GM19035 (cell line): ENCODE measurements around the gene OXLD1.

Source experiments
- ATAC-seq: cut with Tn5 transposase; IDR thresholded peaks from one replicate; pipeline ENCODE4 v1.9.1; 2021; ENCODE audit not compliant: unreplicated experiment

Gene OXLD1

DNA sequence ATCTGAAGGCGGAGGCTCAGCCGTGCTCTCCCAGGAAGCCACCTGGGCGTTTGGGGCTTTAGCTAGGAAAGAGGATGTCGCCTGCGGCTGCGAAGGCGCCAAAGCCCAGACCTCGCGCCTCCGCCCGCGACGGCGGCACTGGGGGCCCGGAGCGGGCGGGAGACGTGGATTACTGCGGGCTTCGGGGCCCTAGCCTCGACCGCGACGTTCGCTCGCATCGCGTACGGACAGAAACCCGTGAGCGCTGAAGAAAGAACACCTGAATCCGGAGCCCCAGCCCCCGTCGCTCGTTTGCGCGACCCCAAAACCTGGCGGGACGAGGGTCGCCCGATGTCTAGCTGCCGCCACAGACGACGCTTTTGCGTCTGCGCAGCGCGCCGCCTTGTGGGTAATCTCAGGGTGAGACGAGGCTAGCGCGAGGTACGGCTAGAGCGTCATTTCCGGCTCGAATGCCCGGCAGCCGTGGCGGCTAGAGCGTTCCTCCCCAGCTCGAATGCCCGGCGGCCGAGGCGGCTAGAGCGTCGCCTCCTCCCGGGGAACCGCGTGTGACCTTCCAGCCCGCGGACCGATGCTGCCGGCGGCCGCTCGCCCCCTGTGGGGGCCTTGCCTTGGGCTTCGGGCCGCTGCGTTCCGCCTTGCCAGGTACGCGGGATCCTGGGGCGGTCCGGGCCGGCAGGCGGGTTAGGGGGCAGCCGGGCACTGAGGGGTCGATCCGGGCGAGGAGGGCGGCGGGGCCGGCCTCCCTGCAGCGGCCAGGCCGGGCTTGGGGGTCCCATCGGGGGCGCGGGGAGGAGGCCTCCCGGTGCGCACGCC is 36.7 kb upstream of the OXLD1 start, which contains the start of gene MRPL12:
Gene MRPL12 (plus strand): TSS at position 434 of the 813 bp plus-strand sequence. CDS start 135 bp downstream, at position 569.
- ATAC-seq, result peak; percentile 79

DNA sequence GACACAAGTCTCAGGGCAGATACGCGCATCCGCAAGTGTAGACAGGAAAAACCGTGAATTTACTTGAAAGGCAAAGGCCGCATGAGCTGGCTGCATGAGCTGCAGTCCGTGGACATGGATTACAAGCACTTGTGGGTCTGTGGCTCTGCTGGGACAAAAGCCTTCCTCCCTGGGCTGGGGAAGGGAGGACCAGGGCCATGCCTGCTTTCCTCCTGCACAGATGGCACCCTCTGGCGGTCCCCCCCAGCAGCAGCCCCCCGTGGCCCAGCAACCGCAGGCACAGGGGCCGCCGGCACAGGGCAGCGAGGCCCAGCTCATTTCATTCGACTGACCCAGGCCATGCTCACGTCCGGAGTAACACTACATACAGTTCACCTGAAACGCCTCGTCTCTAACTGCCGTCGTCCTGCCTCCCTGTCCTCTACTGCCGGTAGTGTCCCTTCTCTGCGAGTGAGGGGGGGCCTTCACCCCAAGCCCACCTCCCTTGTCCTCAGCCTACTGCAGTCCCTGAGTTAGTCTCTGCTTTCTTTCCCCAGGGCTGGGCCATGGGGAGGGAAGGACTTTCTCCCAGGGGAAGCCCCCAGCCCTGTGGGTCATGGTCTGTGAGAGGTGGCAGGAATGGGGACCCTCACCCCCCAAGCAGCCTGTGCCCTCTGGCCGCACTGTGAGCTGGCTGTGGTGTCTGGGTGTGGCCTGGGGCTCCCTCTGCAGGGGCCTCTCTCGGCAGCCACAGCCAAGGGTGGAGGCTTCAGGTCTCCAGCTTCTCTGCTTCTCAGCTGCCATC is 35.1 kb upstream of the OXLD1 start:
- ATAC-seq, result no peak

DNA sequence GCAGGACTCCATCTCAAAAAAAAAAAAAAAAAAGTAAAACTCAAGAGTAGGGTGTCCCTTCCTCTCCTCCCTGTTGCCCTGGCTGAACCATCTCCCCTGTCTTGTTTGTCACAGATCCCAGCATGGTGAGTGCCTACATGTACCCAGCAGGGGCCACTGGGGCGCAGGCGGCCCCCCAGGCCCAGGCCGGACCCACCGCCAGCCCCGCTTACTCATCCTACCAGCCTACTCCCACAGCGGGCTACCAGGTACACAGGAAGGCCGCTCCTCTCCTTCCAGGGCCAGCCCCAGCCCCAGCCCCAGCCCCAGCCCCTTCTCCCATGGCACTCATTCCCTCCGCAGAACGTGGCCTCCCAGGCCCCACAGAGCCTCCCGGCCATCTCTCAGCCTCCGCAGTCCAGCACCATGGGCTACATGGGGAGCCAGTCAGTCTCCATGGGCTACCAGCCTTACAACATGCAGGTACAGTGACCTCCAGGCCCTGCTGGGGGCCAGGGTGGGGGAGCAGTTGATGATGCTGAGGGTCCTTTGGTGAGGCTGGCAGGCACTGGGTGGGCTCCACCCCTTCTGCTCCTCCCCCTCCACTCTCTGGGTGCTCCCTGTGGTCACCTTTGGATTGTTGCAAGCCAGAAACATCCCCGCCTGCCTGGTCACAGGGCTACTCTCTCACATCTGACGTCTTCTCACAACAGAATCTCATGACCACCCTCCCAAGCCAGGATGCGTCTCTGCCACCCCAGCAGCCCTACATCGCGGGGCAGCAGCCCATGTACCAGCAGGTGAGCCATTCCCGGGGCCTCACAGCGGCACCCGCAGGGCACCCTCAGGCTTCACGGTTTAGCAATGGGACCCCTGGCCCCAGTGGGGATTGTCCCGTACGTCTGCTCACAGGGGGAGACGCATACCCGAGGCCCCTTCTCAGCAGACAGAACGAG is 34.2 kb upstream of the OXLD1 start:
- no peak for ATAC-seq

- no peak for ATAC-seq
Observed at GRCh38 chr17:81697261-81698044, 31.0 kb upstream of the OXLD1 start.

DNA sequence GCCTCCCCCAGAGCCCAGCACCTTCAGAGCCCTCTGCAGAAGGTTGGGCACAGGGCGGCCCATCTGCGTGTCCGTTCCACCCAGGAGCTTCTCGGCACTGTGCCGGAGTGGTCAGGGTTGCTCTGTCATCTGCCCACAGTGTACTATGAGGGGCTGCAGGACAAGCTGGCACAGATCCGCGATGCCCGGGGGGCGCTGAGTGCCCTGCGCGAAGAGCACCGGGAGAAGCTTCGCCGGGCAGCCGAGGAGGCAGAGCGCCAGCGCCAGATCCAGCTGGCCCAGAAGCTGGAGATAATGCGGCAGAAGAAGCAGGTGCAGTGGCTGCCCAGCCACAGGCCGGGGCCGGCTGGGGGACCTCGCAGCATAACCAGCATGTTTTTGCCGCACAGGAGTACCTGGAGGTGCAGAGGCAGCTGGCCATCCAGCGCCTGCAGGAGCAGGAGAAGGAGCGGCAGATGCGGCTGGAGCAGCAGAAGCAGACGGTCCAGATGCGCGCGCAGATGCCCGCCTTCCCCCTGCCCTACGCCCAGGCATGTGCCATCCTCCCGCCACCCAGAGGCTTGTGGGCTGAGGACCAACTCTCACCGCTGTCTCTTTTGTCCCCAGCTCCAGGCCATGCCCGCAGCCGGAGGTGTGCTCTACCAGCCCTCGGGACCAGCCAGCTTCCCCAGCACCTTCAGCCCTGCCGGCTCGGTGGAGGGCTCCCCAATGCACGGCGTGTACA is 30.0 kb upstream of the OXLD1 start:
- ATAC-seq, result no peak

GRCh38 chr17:81695801-81696200 is 29.4 kb upstream of the OXLD1 start:
- no peak for ATAC-seq

DNA sequence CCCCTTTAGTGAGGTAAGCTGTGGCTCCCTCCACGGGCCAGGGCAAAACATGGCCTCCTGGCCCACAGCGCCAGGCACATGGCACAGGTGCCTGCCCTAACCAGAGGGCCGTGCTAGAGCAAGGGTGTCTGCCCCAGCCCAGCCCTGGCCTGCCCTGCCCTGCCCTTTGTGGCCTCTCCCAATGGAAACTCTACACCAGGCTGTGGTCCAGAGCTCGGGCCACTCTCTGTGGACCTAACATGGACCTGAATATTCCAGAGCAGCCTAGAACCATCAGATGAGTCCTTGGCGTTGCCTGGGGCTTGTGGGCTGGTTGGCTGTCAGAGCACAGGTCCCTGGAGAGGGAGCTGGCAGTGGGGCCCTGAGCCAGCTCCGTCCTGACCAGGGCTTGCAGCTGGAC is 28.8 kb upstream of the OXLD1 start:
- ATAC-seq, result no peak

DNA sequence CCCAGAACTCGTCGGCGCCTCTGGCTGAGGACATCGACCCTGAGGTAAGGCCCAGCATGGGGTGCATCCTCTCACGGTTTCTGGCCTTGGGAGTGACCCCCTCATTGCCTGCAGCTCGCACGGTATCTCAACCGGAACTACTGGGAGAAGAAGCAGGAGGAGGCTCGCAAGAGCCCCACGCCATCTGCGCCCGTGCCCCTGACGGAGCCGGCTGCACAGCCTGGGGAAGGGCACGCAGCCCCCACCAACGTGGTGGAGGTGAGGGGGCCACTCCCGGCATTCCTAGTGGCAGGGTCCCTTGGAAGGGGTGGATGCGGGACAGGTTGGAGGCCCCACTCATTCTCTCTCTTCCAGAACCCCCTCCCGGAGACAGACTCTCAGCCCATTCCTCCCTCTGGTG is 28.4 kb upstream of the OXLD1 start:
- ATAC-seq, result no peak

DNA sequence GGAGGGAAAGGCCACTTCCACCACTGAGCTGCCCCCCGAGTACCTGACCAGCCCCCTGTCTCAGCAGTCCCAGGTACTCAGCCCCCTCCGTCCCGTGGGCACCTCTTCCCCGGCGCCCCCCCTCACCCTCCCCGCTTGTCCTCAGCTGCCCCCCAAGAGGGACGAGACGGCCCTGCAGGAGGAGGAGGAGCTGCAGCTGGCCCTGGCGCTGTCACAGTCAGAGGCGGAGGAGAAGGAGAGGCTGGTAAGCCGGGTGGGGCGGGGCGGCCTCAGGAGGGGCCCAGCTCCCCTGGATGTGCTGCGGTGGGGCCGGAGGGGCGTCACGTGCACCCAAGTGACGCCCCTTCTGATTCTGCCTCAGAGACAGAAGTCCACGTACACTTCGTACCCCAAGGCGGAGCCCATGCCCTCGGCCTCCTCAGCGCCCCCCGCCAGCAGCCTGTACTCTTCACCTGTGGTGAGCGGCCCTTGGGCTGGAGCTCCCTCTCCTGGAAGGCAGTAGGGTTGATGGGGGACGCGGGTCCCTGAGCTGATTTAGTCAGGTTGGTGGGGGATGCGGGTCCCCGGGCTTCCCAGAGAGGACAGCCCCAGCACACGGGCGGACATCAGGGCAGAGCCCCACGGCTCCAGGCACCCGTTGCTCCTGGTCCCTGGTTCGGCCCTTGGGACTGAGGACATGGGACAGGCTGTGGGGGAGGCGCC is 27.3 kb upstream of the OXLD1 start:
- no peak for ATAC-seq

GRCh38 chr17:81691608-81692007 is 25.2 kb upstream of the OXLD1 start:
- no peak for ATAC-seq

GRCh38 chr17:81691196-81691595 is 24.8 kb upstream of the OXLD1 start:
- ATAC-seq, result no peak

DNA sequence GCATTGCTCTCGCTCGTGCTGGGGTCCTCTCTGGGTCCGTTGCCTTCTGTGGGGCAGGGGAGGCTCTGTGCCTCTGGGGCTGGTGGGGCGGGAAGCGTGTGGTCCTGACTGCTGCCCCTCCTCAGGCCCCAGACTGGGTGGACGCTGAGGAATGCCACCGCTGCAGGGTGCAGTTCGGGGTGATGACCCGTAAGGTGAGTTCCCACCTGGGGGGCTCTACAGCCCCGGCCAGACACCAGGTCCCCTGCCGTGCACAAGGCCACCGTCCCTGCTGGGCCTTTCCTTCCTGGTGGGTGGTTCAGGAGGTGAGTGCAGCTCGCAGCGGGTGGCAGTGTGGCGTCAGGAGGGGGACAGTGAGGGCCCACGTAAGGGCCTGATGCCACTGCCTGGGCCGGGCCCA is 24.1 kb upstream of the OXLD1 start:
- ATAC-seq, result no peak

DNA sequence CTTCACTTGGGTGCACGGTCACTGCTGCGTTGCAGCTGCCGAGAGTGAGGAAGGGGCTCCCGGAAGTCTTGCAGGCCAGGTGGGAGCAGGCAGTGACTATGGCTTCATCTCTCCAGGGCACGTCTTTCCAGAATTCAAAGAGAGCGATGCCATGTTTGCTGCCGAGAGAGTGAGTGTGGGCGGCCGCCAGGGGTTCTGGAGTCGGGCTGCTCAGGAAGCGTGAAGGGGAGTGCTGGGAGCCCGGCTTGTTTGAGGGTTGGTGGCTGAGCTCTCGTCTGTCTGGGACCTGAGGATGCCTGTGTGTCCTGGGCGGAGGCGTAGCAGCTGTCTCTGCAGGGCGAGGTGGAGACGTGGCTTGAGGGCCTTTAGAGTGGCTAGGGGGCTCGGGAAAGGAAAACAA is 23.7 kb upstream of the OXLD1 start:
- no peak for ATAC-seq

- no peak for ATAC-seq
Observed at GRCh38 chr17:81688616-81689015, 22.2 kb upstream of the OXLD1 start.

GRCh38 chr17:81687770-81688541 is 21.6 kb upstream of the OXLD1 start:
- ATAC-seq, result no peak

GRCh38 chr17:81686614-81687013 is 20.2 kb upstream of the OXLD1 start:
- ATAC-seq, result no peak

DNA sequence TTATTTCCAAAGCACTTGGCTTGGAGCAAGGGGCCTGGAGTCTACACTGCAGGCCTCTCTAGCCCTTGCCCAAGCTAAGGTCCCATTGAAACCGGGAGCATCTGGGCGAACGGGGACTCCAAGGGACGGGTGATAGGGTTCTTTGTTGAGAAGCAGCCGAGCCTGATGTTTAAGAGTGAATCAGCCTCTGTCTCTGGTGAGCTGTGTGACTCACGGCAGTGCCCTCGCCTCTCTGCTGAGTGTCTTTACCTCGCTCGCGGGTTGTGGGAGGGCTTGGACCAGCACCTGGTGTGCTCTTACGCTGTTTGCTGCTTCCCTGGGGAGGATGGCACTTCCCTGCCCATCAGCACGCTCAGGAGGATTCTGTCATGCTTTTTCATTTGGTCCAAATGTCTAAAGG is 18.7 kb upstream of the OXLD1 start:
- no peak for ATAC-seq

- no peak for ATAC-seq
Observed at GRCh38 chr17:81684442-81684911, 18.1 kb upstream of the OXLD1 start.
